BJ (cell line): ENCODE data around the gene SBF2. TPM values are rescaled to one million over a fixed set of nuclear protein-coding genes. Genes with fewer than 3 reads are reported as not detected.

Experiments used
- CTCF ChIA-PET: fragments of 350-600 bp; formaldehyde crosslinking; extraction: SDS; loops from one replicate; lab custom pipeline; 2021; ENCODE audit warnings: antibody characterized with exemption, inconsistent platforms; lab: Yijun Ruan, JAX
- POLR2A ChIA-PET: fragments of 300-600 bp; sonication (Branson Sonifier 250); formaldehyde crosslinking; extraction: SDS; loops from one replicate; lab custom pipeline; 2021; ENCODE audit warnings: antibody characterized with exemption; lab: Charles Lee
- DNase-seq: peaks from one replicate; pipeline ENCODE4 v3.0.0-alpha.2; 2011; ENCODE audit warnings: low read depth
- H3K27me3 ChIP-seq: 2 replicates; pipeline ENCODE4 v1.6.0; 2011; ENCODE audit warnings: low read length; ENCODE audit not compliant: control insufficient read depth, insufficient read depth
- H3K36me3 ChIP-seq: 2 replicates; pipeline ENCODE4 v1.5.1; 2011; ENCODE audit warnings: low read length; ENCODE audit not compliant: control insufficient read depth, insufficient read depth
- H3K4me3 ChIP-seq: 2 replicates; pipeline ENCODE4 v1.5.1; 2011; ENCODE audit warnings: low read depth, mild to moderate bottlenecking, control low read depth, low read length
- CTCF ChIP-seq: IDR thresholded peaks from 2 replicates; pipeline ENCODE4 v1.5.1; 2011; ENCODE audit warnings: low read depth, mild to moderate bottlenecking, control low read depth, inconsistent platforms, low read length, moderate library complexity; ENCODE audit not compliant: insufficient read depth
- polyA plus RNA-seq: library from polyadenylated mRNA; depleted of rRNA; stranded (reverse); fragments of >200 nt; gene quantifications from 2 replicates; pipeline ENCODE4 v1.2.3, GENCODE V29; 2011

SBF2 gene
- polyA plus RNA-seq, 1 experiment, result 33.8 TPM

GRCh38 chr11:10274726-10275125 is 19.3 kb downstream of the SBF2 start:
- CTCF ChIA-PET, result interaction anchor here (0.6 kb wide), 1 partner anchor 14 kb away, joined by 3 read pairs; no protein-coding TSS in a partner anchor
- H3K27me3 ChIP-seq, result no peaks in the 10 kb centered on the region
- TF ChIP-seq CTCF, result no peak
- no peak for DNase-seq
- no peak overlapping the region for H3K4me3 ChIP-seq
- POLR2A ChIA-PET, result no interaction called here
- H3K36me3 ChIP-seq, result no peaks in the 10 kb centered on the region

- ChIA-PET POLR2A (no interaction called here), CTCF (no interaction called here)
- TF ChIP-seq CTCF, result no peak
- no peak for DNase-seq
- Histone ChIP-seq H3K27me3 (no peaks in the 10 kb centered on the region), H3K4me3 (no peak overlapping the region), H3K36me3 (no peaks in the 10 kb centered on the region)
These were observed 20.3 kb downstream of the SBF2 start for GRCh38 chr11:10273738-10274137.

GRCh38 chr11:10272132-10272531 is 21.9 kb downstream of the SBF2 start:
- Histone ChIP-seq H3K4me3 (no peak overlapping the region), H3K27me3 (no peaks in the 10 kb centered on the region), H3K36me3 (no peaks in the 10 kb centered on the region)
- ChIA-PET POLR2A (no interaction called here), CTCF (no interaction called here)
- no peak for DNase-seq
- no peak for TF ChIP-seq CTCF

- TF ChIP-seq CTCF, result no peak
- DNase-seq, result no peak
- POLR2A ChIA-PET, result interaction anchor here (0.6 kb wide), 1 partner anchor 35 kb away, joined by 3 read pairs; no protein-coding TSS in a partner anchor
These were observed 25.1 kb downstream of the SBF2 start for GRCh38 chr11:10268746-10269488.

GRCh38 chr11:10267821-10268220 is 26.2 kb downstream of the SBF2 start:
- no peak overlapping the region for H3K4me3 ChIP-seq
- no peaks in the 10 kb centered on the region for H3K36me3 ChIP-seq
- ChIA-PET CTCF (no interaction called here), POLR2A (interaction anchor here (0.7 kb wide), 1 partner anchor 392 kb away, joined by 3 read pairs; no protein-coding TSS in a partner anchor)
- TF ChIP-seq CTCF, result no peak
- no peaks in the 10 kb centered on the region for H3K27me3 ChIP-seq
- peak; percentile 21 for DNase-seq

More at GRCh38 chr11:10268746-10269488, 25.1 kb downstream of the SBF2 start:
- Histone ChIP-seq H3K4me3 (no peak overlapping the region), H3K36me3 (no peaks in the 10 kb centered on the region), H3K27me3 (no peaks in the 10 kb centered on the region)
- CTCF ChIA-PET, result interaction anchor here (1.3 kb wide), 1 partner anchor 61 kb away, joined by 5 read pairs; no protein-coding TSS in a partner anchor
